PC-3 (cell line): ENCODE data around the gene ARHGAP42.

Experiments used
- EZH2 ChIP-seq: fragments of 300-600 bp; sonication (generic); IDR thresholded peaks from one replicate; pipeline ENCODE4 v1.6.1; 2017; ENCODE audit warnings: antibody characterized with exemption, mild to moderate bottlenecking, low read length; ENCODE audit not compliant: unreplicated experiment
- EZH2phosphoT487 ChIP-seq: fragments of 300-600 bp; sonication (generic); IDR thresholded peaks from 2 replicates; pipeline ENCODE4 v1.6.1; 2018; ENCODE audit warnings: mild to moderate bottlenecking, antibody characterized with exemption, low read length, borderline replicate concordance
- TF ChIP-seq, protein P1 (sequence below): fragments of 300-600 bp; sonication (generic); conservative IDR thresholded peaks from 2 replicates; pipeline ENCODE4 v1.5.1; 2017; ENCODE audit warnings: antibody characterized with exemption, low read depth, mild to moderate bottlenecking, low read length

DNA sequence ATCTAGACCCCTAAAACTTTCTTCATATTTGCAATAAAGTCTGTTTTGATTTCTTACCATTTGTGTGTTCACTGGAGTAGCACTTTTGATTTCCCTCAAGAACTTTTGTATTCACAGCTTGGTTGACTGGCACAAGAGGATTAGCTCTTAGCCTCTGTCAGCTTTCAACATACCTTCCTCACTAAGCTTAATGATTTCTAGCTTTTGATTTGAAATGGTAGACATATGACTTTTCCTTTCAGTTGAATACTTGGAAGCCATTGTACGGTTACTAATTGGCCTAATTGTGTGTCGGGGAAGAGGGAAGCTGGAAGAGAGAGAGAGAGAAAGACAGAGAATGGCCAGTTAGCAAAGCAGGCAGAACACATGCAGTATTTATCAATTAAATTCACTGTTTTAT lies 180.5 kb downstream of the ARHGAP42 start:
- TF ChIP-seq, protein P1, sequence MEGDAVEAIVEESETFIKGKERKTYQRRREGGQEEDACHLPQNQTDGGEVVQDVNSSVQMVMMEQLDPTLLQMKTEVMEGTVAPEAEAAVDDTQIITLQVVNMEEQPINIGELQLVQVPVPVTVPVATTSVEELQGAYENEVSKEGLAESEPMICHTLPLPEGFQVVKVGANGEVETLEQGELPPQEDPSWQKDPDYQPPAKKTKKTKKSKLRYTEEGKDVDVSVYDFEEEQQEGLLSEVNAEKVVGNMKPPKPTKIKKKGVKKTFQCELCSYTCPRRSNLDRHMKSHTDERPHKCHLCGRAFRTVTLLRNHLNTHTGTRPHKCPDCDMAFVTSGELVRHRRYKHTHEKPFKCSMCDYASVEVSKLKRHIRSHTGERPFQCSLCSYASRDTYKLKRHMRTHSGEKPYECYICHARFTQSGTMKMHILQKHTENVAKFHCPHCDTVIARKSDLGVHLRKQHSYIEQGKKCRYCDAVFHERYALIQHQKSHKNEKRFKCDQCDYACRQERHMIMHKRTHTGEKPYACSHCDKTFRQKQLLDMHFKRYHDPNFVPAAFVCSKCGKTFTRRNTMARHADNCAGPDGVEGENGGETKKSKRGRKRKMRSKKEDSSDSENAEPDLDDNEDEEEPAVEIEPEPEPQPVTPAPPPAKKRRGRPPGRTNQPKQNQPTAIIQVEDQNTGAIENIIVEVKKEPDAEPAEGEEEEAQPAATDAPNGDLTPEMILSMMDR: no peak
- TF ChIP-seq EZH2phosphoT487: no peak
- TF ChIP-seq EZH2: no peak
